ENCODE results near the gene CTSL. TPM values are rescaled to one million over a fixed set of nuclear protein-coding genes. Genes with fewer than 3 reads are reported as not detected.

Gene CTSL
- total RNA-seq, 4 donors from 2014 or later = 160 to 932 (median 321) TPM

GRCh38 chr9:87682085-87682484 lies 43.8 kb upstream of the CTSL start:
- DNase-seq (ENCODE audit: low spot score) (no peak), ATAC-seq (ENCODE audit: low FRiP score) (no peak)
- no peak for TF ChIP-seq CTCF (IDR thresholded peaks at IDR 0.05)

GRCh38 chr9:87682618-87683017 lies 43.3 kb upstream of the CTSL start:
- DNase-seq (ENCODE audit: low spot score) (no peak), ATAC-seq (ENCODE audit: low FRiP score) (no peak)
- TF ChIP-seq CTCF (IDR thresholded peaks at IDR 0.05) = no peak

DNA sequence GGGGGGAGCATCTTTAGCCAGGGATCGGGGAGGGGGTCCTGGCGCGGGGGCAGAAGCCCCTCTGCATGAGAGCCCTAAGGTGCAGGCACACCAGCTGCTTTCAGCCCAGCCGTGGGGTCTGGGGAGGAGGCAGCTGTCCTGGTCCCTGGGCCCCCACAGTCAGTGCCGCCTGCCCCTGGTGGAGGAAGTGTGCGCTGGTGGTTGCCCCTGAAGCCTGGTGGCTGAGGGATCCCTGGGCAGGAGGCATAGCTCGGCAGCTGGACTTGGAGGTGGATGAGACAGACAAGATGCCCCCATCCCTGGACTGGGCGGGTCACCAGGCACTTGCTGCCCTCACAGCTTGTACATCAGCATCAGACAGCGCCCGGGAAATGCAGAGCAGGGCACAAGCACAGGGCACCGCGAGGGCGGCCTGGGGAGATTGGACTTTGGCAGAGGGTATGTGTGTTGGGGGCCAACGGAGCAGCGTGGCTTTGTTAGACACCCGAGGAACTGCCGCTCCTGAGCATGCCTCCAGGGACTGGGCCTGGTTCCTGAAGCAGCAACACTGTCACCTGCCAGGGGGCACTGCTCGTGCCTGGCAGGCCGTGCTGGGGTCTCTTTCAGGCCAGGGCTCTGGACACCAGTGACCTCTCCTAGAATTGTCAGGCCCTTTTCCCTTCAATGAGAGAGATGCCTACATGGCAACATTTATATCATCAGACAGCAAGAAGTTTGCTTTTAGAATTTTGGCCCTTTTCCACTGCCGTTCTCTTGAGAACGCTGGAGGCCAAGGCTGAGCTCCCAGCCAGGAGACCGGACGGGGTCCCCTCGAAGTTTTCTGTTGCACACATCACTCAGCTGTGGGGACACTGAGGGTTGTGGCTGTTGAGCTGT lies 41.9 kb upstream of the CTSL start:
- no peak for TF ChIP-seq CTCF (IDR thresholded peaks at IDR 0.05)
- ATAC-seq (ENCODE audit: low FRiP score) (peak; percentile 8), DNase-seq (ENCODE audit: low spot score) (no peak)

DNA sequence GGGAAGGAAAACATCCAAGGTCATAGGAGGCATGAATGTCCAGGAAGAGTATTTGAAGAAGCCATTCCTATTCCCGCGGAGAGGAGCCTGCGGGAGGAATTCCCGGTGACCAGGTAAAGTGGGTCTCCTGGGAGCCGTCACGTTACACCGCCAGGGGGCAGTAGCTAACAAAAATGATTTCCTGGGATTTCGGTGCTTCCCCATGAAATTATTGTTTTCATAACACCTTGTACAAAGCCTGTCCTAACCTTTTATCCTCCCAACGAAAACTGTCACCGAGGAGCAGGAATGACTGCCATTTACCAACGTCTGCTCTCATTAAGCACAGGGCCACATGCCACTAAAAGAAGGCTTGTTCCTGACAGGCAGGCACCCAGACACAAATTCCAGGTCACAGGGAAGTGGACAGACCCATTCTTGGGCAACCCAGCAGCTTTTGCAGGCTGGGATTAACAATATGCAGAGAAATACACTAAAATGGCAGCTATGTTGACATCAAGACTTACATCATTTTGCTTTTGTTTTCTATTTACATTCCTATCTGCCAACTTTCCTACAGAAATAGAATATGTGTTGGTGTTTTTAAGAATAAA lies 41.2 kb upstream of the CTSL start:
- ATAC-seq (ENCODE audit: low FRiP score) (no peak), DNase-seq (ENCODE audit: low spot score) (peak; percentile 51)
- no peak for TF ChIP-seq CTCF (IDR thresholded peaks at IDR 0.05)

GRCh38 chr9:87685441-87685840 lies 40.5 kb upstream of the CTSL start:
- DNase-seq (ENCODE audit: low spot score) (no peak), ATAC-seq (ENCODE audit: low FRiP score) (no peak)
- TF ChIP-seq CTCF (IDR thresholded peaks at IDR 0.05) = no peak

GRCh38 chr9:87685871-87686519 lies 39.9 kb upstream of the CTSL start:
- TF ChIP-seq CTCF (IDR thresholded peaks at IDR 0.05) = no peak
- ATAC-seq (ENCODE audit: low FRiP score) = no peak
- DNase-seq (ENCODE audit: low spot score) = no peak
